Left ventricle myocardium inferior (tissue), 1 donor: ENCODE results near the gene FAM163B. TPM values are rescaled to one million over a fixed set of nuclear protein-coding genes. Genes with fewer than 3 reads are reported as not detected.
"Not testable (repeated sequence)": the region's sequence is repeated elsewhere in the genome, so short reads cannot be mapped to it uniquely, and the experiment has no call there.

Experiments used
- DNase-seq: peaks from one replicate; pipeline ENCODE4 v3.0.0-alpha.2; 2020
- H3K27ac ChIP-seq: fragments of 200-600 bp; replicated peaks from 2 replicates; pipeline ENCODE4 v1.8.0; 2021
- H3K27me3 ChIP-seq: fragments of 200-600 bp; 2 replicates; pipeline ENCODE4 v1.8.0; 2021; ENCODE audit warnings: low read depth
- H3K36me3 ChIP-seq: fragments of 200-600 bp; 2 replicates; pipeline ENCODE4 v1.8.0; 2021
- H3K4me1 ChIP-seq: fragments of 200-600 bp; 2 replicates; pipeline ENCODE4 v1.8.0; 2021
- H3K4me3 ChIP-seq: fragments of 200-600 bp; 2 replicates; pipeline ENCODE4 v1.8.0; 2021; ENCODE audit warnings: mild to moderate bottlenecking, moderate library complexity
- H3K9me3 ChIP-seq: fragments of 200-600 bp; replicated peaks from 2 replicates; pipeline ENCODE4 v1.8.0; 2021
- intact Hi-C: fragments of 100-400 bp; cut with micrococcal nuclease; formaldehyde crosslinking; loops from one replicate; pipeline ENCODE4 v1.11.0; 2022
- total RNA-seq: library from RNA; stranded (reverse); fragmentation: NEBNext Ultra II Directional; extraction: Animal tissue kit (Norgen Biotek cat#: 25700); gene quantifications from one replicate; pipeline ENCODE4 v1.2.1, GENCODE V29; 2021
- TF ChIP-seq, protein P1 (sequence below): fragments of 200-600 bp; IDR thresholded peaks from 2 replicates; pipeline ENCODE4 v1.8.0; 2021; ENCODE audit warnings: antibody characterized with exemption, mild to moderate bottlenecking, borderline replicate concordance
- donor health status: DM: no; HTN: yes; CAD: no; lungs with severe emphysema.

The FAM163B gene
- total RNA-seq, 1 donor from 2014 or later = not detected

DNA sequence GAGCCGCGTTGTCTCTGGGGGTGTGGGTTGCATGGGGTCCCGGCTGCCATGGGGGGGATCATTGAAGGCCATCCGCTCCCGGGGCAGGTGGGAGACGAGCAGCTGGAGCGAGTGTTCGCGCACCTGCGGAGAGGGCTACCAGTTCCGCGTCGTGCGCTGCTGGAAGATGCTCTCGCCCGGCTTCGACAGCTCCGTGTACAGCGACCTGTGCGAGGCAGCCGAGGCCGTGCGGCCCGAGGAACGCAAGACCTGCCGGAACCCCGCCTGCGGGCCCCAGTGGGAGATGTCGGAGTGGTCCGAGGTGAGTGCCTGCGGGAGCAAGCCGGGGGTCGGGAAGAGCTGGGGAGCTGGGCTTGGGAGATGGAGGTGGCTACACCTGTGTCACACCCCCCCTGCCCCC lies 41.0 kb downstream of the FAM163B start:
- Histone ChIP-seq H3K4me3 (no peak overlapping the region), H3K36me3 (no peaks in the 10 kb centered on the region), H3K4me1 (peaks cover 28% of the 10 kb centered on the region), H3K27ac (no peak overlapping the region), H3K27me3 (no peaks in the 10 kb centered on the region), H3K9me3 (no peaks in the 10 kb centered on the region)
- intact Hi-C loops = no loop called here
- no peak for DNase-seq
- TF ChIP-seq, protein P1, sequence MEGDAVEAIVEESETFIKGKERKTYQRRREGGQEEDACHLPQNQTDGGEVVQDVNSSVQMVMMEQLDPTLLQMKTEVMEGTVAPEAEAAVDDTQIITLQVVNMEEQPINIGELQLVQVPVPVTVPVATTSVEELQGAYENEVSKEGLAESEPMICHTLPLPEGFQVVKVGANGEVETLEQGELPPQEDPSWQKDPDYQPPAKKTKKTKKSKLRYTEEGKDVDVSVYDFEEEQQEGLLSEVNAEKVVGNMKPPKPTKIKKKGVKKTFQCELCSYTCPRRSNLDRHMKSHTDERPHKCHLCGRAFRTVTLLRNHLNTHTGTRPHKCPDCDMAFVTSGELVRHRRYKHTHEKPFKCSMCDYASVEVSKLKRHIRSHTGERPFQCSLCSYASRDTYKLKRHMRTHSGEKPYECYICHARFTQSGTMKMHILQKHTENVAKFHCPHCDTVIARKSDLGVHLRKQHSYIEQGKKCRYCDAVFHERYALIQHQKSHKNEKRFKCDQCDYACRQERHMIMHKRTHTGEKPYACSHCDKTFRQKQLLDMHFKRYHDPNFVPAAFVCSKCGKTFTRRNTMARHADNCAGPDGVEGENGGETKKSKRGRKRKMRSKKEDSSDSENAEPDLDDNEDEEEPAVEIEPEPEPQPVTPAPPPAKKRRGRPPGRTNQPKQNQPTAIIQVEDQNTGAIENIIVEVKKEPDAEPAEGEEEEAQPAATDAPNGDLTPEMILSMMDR = no peak

GRCh38 chr9:133566817-133567216 lies 42.4 kb downstream of the FAM163B start:
- H3K4me1 ChIP-seq = peaks cover 19% of the 10 kb centered on the region
- no peaks in the 10 kb centered on the region for H3K36me3 ChIP-seq
- TF ChIP-seq, protein P1 = no peak
- no peak overlapping the region for H3K27ac ChIP-seq
- no peak for DNase-seq
- H3K27me3 ChIP-seq = no peaks in the 10 kb centered on the region
- no peaks in the 10 kb centered on the region for H3K9me3 ChIP-seq
- H3K4me3 ChIP-seq = no peak overlapping the region
- intact Hi-C loops = no loop called here

DNA sequence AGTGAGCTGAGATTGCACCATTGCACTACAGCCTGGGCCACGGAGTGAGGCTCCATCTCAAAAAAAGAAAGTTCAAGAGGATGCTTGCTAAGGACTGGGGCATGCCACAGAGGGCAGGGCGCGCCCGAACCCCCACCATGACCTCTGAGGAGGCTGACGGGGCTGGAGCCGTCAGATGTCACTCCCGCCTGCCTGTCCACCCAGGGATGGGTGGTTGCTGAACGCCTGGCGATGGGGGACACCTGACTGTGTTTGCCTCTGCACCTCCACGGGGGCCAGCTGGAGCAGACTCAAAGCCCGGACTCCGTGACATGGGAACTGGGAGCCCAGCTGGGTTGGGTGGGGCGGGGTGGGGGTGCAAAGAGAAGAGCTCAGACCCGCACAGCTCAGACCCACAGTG lies 42.8 kb downstream of the FAM163B start:
- DNase-seq = no peak
- intact Hi-C loops = no loop called here
- Histone ChIP-seq H3K4me3 (no peak overlapping the region), H3K27me3 (no peaks in the 10 kb centered on the region), H3K9me3 (no peaks in the 10 kb centered on the region), H3K36me3 (no peaks in the 10 kb centered on the region), H3K4me1 (peaks cover 15% of the 10 kb centered on the region), H3K27ac (peak overlapping the region; percentile 75)
- TF ChIP-seq, protein P1 = no peak

GRCh38 chr9:133564451-133565116 lies 44.6 kb downstream of the FAM163B start:
- Histone ChIP-seq H3K4me3 (no peak overlapping the region), H3K27ac (peak overlapping the region; percentile 75), H3K27me3 (no peaks in the 10 kb centered on the region), H3K9me3 (no peaks in the 10 kb centered on the region), H3K36me3 (no peaks in the 10 kb centered on the region), H3K4me1 (peaks cover 32% of the 10 kb centered on the region)
- DNase-seq = no peak
- intact Hi-C loops = no loop called here
- TF ChIP-seq, protein P1 = no peak

DNA sequence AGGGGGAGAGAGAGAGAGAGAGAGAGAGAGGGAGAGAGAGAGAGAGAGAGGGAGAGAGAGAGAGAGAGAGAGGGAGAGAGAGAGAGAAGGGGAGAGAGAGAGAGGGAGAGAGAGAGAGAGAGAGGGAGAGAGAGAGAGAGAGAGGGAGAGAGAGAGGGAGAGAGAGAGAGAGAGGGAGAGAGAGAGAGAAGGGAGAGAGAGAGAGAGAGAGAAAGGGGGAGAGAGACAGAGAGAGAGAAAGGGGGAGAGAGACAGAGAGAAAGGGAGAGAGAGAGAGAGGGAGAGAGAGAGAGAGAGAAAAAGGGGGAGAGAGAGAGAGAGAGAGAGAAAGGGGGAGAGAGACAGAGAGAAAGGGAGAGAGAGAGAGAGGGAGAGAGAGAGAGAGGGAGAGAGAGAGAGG lies 45.4 kb downstream of the FAM163B start:
- H3K36me3 ChIP-seq, DNase-seq, H3K9me3 ChIP-seq, H3K27ac ChIP-seq, H3K4me3 ChIP-seq, H3K27me3 ChIP-seq, intact Hi-C loops: not testable (repeated sequence)
- peaks cover 40% of the 10 kb centered on the region for H3K4me1 ChIP-seq

- Histone ChIP-seq H3K27me3 (no peaks in the 10 kb centered on the region), H3K36me3 (no peaks in the 10 kb centered on the region), H3K27ac (peak overlapping the region; percentile 57), H3K4me1 (peaks cover 44% of the 10 kb centered on the region), H3K4me3 (peak overlapping the region; percentile 14), H3K9me3 (no peaks in the 10 kb centered on the region)
- TF ChIP-seq, protein P1 = no peak
- peak; percentile 67 for DNase-seq
- intact Hi-C loops = no loop called here
Observed at GRCh38 chr9:133563291-133563796, 45.8 kb downstream of the FAM163B start.
